ENCODE results near the gene FILIP1.

FILIP1 gene

GRCh38 chr6:75491291-75491690 is 2.3 kb downstream of the FILIP1 start:
- DNase-seq = no peak

DNA sequence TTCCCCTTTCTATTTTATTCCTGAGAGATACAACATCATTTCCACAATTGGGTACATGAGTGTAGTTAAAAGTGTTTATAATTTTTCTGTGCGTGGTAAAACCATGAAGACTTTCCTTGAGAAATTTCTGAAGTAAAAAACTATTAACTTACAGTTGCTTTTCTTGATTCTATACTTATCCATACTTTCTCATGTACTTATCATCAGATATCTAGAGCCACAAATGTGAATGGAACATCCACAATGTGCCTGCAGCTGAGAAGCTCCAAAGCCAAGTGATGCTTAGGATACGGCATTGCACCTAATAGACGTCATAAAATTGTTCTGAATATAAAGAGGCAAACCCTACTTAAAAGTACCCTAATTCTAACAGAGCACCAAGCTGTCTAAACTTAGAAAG is 2.9 kb downstream of the FILIP1 start:
- no peak for DNase-seq

DNA sequence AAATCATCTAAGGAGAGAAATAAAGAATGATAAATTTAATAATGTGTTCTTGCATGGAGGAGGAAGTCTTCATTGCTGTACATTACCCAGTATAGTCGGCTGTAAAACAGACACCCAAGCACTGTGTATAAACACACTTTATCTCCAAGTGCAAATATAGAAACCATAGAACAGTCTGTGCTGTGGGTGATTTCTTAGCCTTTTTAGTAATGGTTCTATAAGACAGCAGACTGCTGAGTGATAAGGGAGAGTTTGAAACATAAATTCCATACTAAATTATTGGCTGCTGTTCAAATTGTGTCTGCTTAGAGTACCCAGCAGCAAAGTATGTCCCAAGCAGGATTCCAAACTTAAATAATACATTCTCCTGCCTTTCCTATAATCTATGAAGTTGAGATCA is 4.6 kb downstream of the FILIP1 start:
- DNase-seq = no peak

GRCh38 chr6:75488033-75488432 is 5.6 kb downstream of the FILIP1 start:
- no peak for DNase-seq

- DNase-seq = no peak
These were observed 6.6 kb downstream of the FILIP1 start for GRCh38 chr6:75486850-75487518.

GRCh38 chr6:75484535-75484934 is 9.1 kb downstream of the FILIP1 start:
- DNase-seq = no peak

GRCh38 chr6:75483136-75483952 is 10.3 kb downstream of the FILIP1 start:
- DNase-seq = no peak

- no peak for DNase-seq
These were observed 11.5 kb downstream of the FILIP1 start for GRCh38 chr6:75481936-75482593.

DNA sequence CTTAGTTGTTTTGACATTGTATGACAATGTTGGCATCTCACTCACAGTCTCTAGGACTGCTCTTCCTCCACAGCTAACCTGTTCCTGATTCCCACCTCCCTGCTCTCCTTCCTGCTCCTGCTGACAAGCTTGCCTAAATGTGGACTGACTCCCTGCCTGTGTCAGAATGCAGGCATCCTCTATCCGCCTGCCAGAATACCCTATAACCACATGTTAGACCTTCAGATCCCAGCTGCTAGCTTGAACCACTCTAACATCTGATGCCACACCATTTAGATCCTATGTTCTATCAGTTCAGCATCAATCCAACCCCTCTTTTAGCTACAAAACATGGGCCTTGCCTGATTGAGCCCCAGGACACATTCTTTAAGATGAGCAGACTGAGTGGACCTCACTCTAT is 12.2 kb downstream of the FILIP1 start:
- no peak for DNase-seq

GRCh38 chr6:75480425-75480824 is 13.2 kb downstream of the FILIP1 start:
- no peak for DNase-seq

GRCh38 chr6:75479712-75480111 is 13.9 kb downstream of the FILIP1 start:
- no peak for DNase-seq

DNA sequence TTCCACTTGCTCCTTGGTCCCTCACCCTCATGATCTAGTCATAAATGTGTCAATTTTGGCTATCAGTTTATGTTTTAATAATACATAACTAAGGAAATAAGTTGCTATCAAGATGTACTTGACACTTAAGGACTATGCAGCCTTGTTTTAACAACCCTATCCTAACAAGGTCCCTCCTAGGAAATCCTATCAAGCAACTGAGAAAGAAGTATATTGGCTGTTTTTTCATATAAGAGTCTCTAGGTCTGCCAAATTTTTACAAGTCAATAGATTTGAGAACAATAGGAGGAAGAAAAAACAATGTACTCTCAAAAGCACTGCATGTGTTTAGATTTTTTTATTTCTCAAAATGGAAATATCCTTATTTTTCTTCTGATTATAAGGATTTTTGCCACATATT is 14.7 kb downstream of the FILIP1 start:
- no peak for DNase-seq

- no peak for DNase-seq
These were observed 20.7 kb downstream of the FILIP1 start for GRCh38 chr6:75472885-75473284.

GRCh38 chr6:75467966-75468365 is 25.6 kb downstream of the FILIP1 start:
- DNase-seq = no peak

- no peak for DNase-seq
These were observed 26.3 kb downstream of the FILIP1 start for GRCh38 chr6:75467284-75467683.

GRCh38 chr6:75466636-75467035 is 27.0 kb downstream of the FILIP1 start:
- no peak for DNase-seq

DNA sequence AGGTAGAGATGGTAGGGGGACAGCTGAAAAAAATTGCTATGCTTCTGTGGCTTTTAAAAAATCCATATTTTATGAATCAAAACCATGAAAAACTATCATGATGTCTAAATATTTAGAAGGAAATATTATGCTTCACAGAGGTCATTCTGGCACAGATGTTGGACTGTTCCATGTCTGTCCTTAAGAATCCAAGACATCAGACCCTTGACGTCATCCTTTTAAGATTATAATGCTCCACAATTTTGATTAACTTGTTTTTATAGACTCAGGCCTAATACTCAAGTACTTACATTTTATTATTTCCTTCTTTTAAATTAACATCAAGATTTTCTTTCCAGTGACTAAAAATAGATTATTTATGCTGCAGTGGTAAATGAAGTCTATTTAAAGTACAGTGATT is 29.7 kb downstream of the FILIP1 start:
- DNase-seq = no peak

- no peak for DNase-seq
These were observed 30.5 kb downstream of the FILIP1 start for GRCh38 chr6:75463061-75463460.

- DNase-seq = no peak
These were observed 32.9 kb downstream of the FILIP1 start for GRCh38 chr6:75460681-75461080.

GRCh38 chr6:75458895-75459294 is 34.7 kb downstream of the FILIP1 start:
- no peak for DNase-seq

DNA sequence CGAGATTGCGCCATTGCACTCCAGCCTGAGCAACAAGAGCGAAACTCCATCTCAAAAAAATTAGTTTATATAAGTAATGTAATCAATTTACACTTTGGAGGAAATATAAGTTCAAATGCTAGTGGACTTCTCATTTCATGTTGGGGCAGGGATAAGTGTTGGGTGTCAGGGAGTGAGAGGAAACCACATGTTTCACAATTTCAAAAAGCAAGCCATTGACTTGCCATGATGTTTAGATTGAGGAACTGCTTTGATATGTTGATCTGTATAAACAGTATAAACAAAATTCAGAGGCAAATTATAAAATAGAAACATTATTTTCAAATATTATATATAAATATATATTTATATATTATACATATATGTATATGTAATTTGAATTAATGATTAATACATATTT is 42.7 kb downstream of the FILIP1 start:
- no peak for DNase-seq

DNA sequence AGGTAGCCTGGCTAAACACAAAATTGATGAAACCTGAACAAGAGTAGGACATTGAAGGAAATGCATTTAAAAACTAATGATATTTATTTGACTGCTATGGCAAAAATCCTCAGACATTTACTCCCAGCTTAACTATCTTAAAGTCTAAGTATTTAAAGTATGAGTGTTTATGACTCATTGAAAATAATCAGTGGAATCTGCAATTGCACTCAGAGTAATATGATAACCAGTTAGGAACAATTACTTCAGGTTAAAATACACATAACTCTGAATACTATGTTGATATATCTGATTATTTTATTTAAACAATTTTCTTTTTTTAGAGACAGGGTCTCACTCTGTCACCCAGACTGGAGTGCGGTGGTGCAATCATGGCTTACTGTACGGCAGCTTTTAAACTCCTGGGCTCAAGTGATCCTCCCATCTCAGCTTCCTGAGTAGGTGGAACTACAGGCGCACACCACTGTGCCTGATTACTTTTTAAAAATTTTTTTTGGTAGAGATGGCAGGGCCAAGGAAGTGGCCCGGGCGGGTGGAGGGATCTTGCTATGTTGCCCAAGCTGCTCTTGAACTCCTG is 43.9 kb downstream of the FILIP1 start:
- DNase-seq = no peak

DNA sequence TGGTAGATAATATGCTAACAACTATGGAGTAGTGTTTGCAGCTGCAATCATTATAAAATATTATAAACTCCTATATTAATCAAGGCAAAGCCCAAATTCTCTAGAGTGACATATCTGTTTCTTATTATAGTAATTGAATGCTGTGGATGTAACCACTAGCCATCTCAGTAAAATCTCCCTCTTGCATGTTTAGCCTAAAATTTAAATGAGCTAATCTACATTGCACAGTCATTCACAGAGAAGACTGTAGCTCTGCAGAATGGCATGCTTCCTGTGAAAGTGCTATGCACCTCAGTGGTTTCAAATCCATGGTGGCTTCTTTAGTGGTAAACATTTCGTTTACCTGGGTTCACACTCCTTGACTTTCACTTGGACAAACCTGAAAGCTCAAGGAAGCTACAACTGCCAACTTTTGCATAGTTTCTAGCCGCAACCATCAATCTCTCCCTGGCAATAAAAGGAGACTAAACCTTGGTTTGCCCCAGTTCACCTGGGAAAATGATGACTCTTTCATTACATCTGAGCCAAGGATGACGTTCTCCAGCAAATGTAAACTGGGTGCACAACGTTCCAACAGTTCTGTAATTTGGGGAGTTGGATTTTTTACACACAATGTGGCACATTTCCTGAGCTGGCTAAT is 47.2 kb downstream of the FILIP1 start:
- no peak for DNase-seq
